Muscle layer of colon (tissue), 2 donors: Measurements from ENCODE around the gene ELK1.

Experiments
- H3K27ac ChIP-seq: one replicate; pipeline ENCODE4 v1.7.0; 2013; ENCODE audit warnings: low read depth, mild to moderate bottlenecking, low read length, moderate library complexity
- H3K27me3 ChIP-seq, 2 donors: one replicate each; pipeline ENCODE4 v1.7.0; 2013; ENCODE audit warnings: low read length in 2 of 2, mild to moderate bottlenecking in 2 of 2; ENCODE audit not compliant: insufficient read depth in 2 of 2, control insufficient read depth in 1 of 2
- H3K36me3 ChIP-seq: one replicate; pipeline ENCODE4 v1.7.0; 2013; ENCODE audit warnings: mild to moderate bottlenecking, low read length; ENCODE audit not compliant: insufficient read depth
- H3K4me1 ChIP-seq: one replicate; pipeline ENCODE4 v1.7.0; 2013; ENCODE audit warnings: mild to moderate bottlenecking, low read length; ENCODE audit not compliant: insufficient read depth
- H3K4me3 ChIP-seq, 2 donors: one replicate each; pipeline ENCODE4 v1.7.0; 2013; ENCODE audit warnings: low read length in 2 of 2, low read depth in 1 of 2, mild to moderate bottlenecking in 1 of 2, moderate library complexity in 1 of 2
- H3K9ac ChIP-seq: one replicate; pipeline ENCODE4 v1.7.0; 2013; ENCODE audit warnings: low read length
- H3K9me3 ChIP-seq: one replicate; pipeline ENCODE4 v1.7.0; 2013; ENCODE audit warnings: mild to moderate bottlenecking, low read length
- donor health status: abdominal sarcoma.
- donor health status: Adenocarcinoma of cecum.

ELK1 gene

GRCh38 chrX:47621851-47622250, 28.5 kb downstream of the ELK1 start:
- no peak overlapping the region for H3K9ac ChIP-seq
- H3K4me1 ChIP-seq, result no peaks in the 10 kb centered on the region
- no peaks in the 10 kb centered on the region for H3K9me3 ChIP-seq
- H3K4me3 ChIP-seq, result no peak overlapping the region
- H3K27me3 ChIP-seq, result peaks cover 7 to 23% of the 10 kb centered on the region in 2 donors
- H3K27ac ChIP-seq, result no peak overlapping the region
- no peaks in the 10 kb centered on the region for H3K36me3 ChIP-seq

GRCh38 chrX:47620303-47620685, 30.1 kb downstream of the ELK1 start:
- Histone ChIP-seq H3K4me3 (no peak overlapping the region), H3K9me3 (no peaks in the 10 kb centered on the region), H3K27me3 (peaks cover 7 to 23% of the 10 kb centered on the region in 2 donors), H3K9ac (no peak overlapping the region), H3K36me3 (no peaks in the 10 kb centered on the region), H3K27ac (no peak overlapping the region), H3K4me1 (no peaks in the 10 kb centered on the region)

GRCh38 chrX:47619486-47620302, 30.7 kb downstream of the ELK1 start, which contains the start of gene SYN1:
TSS of gene SYN1 (minus strand) at chrX:47619857. CDS start at chrX:47619728, 129 bp downstream.
- Histone ChIP-seq H3K9me3 (no peaks in the 10 kb centered on the region), H3K36me3 (no peaks in the 10 kb centered on the region), H3K4me3 (no peak within 1 kb of the TSS), H3K27me3 (peaks cover 7 to 23% of the 10 kb centered on the region in 2 donors), H3K27ac (no peak within 1 kb of the TSS), H3K4me1 (no peaks in the 10 kb centered on the region), H3K9ac (no peak within 1 kb of the TSS)

GRCh38 chrX:47618923-47619485, 31.4 kb downstream of the ELK1 start:
- Histone ChIP-seq H3K27me3 (peaks cover 7 to 22% of the 10 kb centered on the region in 2 donors), H3K4me1 (no peaks in the 10 kb centered on the region), H3K27ac (no peak overlapping the region), H3K9ac (no peak overlapping the region), H3K36me3 (no peaks in the 10 kb centered on the region), H3K4me3 (no peak overlapping the region), H3K9me3 (no peaks in the 10 kb centered on the region)

GRCh38 chrX:47614618-47615017, 35.7 kb downstream of the ELK1 start:
- Histone ChIP-seq H3K27ac (no peak overlapping the region), H3K4me3 (no peak overlapping the region), H3K36me3 (no peaks in the 10 kb centered on the region), H3K9me3 (no peaks in the 10 kb centered on the region), H3K4me1 (no peaks in the 10 kb centered on the region), H3K27me3 (no peaks in the 10 kb centered on the region), H3K9ac (no peak overlapping the region)

GRCh38 chrX:47613082-47613481, 37.3 kb downstream of the ELK1 start:
- H3K9me3 ChIP-seq, result no peaks in the 10 kb centered on the region
- H3K27ac ChIP-seq, result no peak overlapping the region
- no peaks in the 10 kb centered on the region for H3K36me3 ChIP-seq
- no peak overlapping the region for H3K4me3 ChIP-seq
- H3K9ac ChIP-seq, result no peak overlapping the region
- no peaks in the 10 kb centered on the region for H3K27me3 ChIP-seq
- no peaks in the 10 kb centered on the region for H3K4me1 ChIP-seq

GRCh38 chrX:47612418-47612817, 37.9 kb downstream of the ELK1 start:
- Histone ChIP-seq H3K9me3 (no peaks in the 10 kb centered on the region), H3K27ac (no peak overlapping the region), H3K27me3 (no peaks in the 10 kb centered on the region), H3K9ac (no peak overlapping the region), H3K36me3 (no peaks in the 10 kb centered on the region), H3K4me1 (no peaks in the 10 kb centered on the region), H3K4me3 (no peak overlapping the region)

- H3K9me3 ChIP-seq, result no peaks in the 10 kb centered on the region
- no peak overlapping the region for H3K27ac ChIP-seq
These were observed 38.4 kb downstream of the ELK1 start for GRCh38 chrX:47611926-47612325.

GRCh38 chrX:47611489-47611888, 38.9 kb downstream of the ELK1 start:
- Histone ChIP-seq H3K9me3 (no peaks in the 10 kb centered on the region), H3K4me1 (no peaks in the 10 kb centered on the region), H3K4me3 (no peak overlapping the region), H3K27me3 (no peaks in the 10 kb centered on the region), H3K36me3 (no peaks in the 10 kb centered on the region), H3K9ac (no peak overlapping the region), H3K27ac (no peak overlapping the region)

More at GRCh38 chrX:47611926-47612325, 38.4 kb downstream of the ELK1 start:
- Histone ChIP-seq H3K36me3 (no peaks in the 10 kb centered on the region), H3K4me3 (no peak overlapping the region), H3K4me1 (no peaks in the 10 kb centered on the region), H3K27me3 (no peaks in the 10 kb centered on the region), H3K9ac (no peak overlapping the region)

GRCh38 chrX:47610511-47610910, 39.9 kb downstream of the ELK1 start:
- H3K36me3 ChIP-seq, result no peaks in the 10 kb centered on the region
- no peak overlapping the region for H3K4me3 ChIP-seq
- no peaks in the 10 kb centered on the region for H3K4me1 ChIP-seq
- no peak overlapping the region for H3K9ac ChIP-seq
- H3K27ac ChIP-seq, result no peak overlapping the region
- no peaks in the 10 kb centered on the region for H3K9me3 ChIP-seq
- no peaks in the 10 kb centered on the region for H3K27me3 ChIP-seq

GRCh38 chrX:47608130-47608810, 42.1 kb downstream of the ELK1 start:
- H3K9ac ChIP-seq, result no peak overlapping the region
- H3K36me3 ChIP-seq, result no peaks in the 10 kb centered on the region
- no peaks in the 10 kb centered on the region for H3K4me1 ChIP-seq
- H3K27ac ChIP-seq, result no peak overlapping the region
- H3K27me3 ChIP-seq, result no peaks in the 10 kb centered on the region
- no peaks in the 10 kb centered on the region for H3K9me3 ChIP-seq
- no peak overlapping the region for H3K4me3 ChIP-seq
